Ishikawa (cell line): ENCODE measurements around the gene POLD2.

ENCODE experiments used
- EGR1 ChIP-seq: IDR thresholded peaks from 2 replicates; pipeline ENCODE4 v1.6.1; 2012
- EP300 ChIP-seq: IDR thresholded peaks from 2 replicates; pipeline ENCODE4 v1.6.1; 2012; ENCODE audit warnings: borderline replicate concordance
- NFIC ChIP-seq: IDR thresholded peaks from 2 replicates; pipeline ENCODE4 v1.6.1; 2012
- RAD21 ChIP-seq: IDR thresholded peaks from 2 replicates; pipeline ENCODE4 v1.6.1; 2012; ENCODE audit warnings: low read depth
- TAF1 ChIP-seq: IDR thresholded peaks from 2 replicates; pipeline ENCODE4 v1.6.1; 2012; ENCODE audit warnings: low read depth, mild to moderate bottlenecking
- TCF12 ChIP-seq: IDR thresholded peaks from 2 replicates; pipeline ENCODE4 v1.6.1; 2012; ENCODE audit warnings: low read depth
- TEAD4 ChIP-seq: IDR thresholded peaks from 2 replicates; pipeline ENCODE4 v1.6.1; 2012
- USF1 ChIP-seq: IDR thresholded peaks from 2 replicates; pipeline ENCODE4 v1.6.1; 2012
- TF ChIP-seq, protein P1 (sequence below): IDR thresholded peaks from 2 replicates; pipeline ENCODE4 v1.6.1; 2012; ENCODE audit warnings: low read depth, mild to moderate bottlenecking
- TF ChIP-seq, protein P2 (sequence below): IDR thresholded peaks from 2 replicates; pipeline ENCODE4 v1.6.1; 2012

DNA sequence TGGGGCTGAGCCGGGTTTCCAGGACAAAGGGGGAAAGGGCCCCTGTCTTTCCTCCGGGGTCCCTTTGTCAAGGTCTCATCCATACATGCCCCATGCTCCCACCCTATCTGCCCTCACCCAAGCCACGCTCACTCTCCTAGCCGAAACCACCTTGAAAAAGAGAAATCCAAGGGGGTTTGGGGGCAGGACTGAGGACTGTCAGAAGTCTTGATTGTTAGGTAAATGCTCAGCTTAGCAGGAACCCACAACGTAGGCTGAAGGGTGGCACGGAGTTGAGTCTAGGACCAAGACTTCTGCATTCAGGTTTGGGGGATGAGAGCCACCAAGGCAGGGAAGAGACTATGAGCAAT is 57.3 kb downstream of the POLD2 start:
- TF ChIP-seq NFIC (no peak), RAD21 (no peak), USF1 (no peak), TCF12 (no peak), TEAD4 (no peak), EGR1 (no peak), TAF1 (no peak), EP300 (no peak)
- TF ChIP-seq, protein P1, sequence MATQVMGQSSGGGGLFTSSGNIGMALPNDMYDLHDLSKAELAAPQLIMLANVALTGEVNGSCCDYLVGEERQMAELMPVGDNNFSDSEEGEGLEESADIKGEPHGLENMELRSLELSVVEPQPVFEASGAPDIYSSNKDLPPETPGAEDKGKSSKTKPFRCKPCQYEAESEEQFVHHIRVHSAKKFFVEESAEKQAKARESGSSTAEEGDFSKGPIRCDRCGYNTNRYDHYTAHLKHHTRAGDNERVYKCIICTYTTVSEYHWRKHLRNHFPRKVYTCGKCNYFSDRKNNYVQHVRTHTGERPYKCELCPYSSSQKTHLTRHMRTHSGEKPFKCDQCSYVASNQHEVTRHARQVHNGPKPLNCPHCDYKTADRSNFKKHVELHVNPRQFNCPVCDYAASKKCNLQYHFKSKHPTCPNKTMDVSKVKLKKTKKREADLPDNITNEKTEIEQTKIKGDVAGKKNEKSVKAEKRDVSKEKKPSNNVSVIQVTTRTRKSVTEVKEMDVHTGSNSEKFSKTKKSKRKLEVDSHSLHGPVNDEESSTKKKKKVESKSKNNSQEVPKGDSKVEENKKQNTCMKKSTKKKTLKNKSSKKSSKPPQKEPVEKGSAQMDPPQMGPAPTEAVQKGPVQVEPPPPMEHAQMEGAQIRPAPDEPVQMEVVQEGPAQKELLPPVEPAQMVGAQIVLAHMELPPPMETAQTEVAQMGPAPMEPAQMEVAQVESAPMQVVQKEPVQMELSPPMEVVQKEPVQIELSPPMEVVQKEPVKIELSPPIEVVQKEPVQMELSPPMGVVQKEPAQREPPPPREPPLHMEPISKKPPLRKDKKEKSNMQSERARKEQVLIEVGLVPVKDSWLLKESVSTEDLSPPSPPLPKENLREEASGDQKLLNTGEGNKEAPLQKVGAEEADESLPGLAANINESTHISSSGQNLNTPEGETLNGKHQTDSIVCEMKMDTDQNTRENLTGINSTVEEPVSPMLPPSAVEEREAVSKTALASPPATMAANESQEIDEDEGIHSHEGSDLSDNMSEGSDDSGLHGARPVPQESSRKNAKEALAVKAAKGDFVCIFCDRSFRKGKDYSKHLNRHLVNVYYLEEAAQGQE, result no peak
- TF ChIP-seq, protein P2, sequence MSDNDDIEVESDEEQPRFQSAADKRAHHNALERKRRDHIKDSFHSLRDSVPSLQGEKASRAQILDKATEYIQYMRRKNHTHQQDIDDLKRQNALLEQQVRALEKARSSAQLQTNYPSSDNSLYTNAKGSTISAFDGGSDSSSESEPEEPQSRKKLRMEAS, result no peak
